ENCODE data around the gene SURF4. TPM values are rescaled to one million over a fixed set of nuclear protein-coding genes. Genes with fewer than 3 reads are reported as not detected.
A peak's percentile ranks its signal among the peaks of the same experiment; 100 is the strongest.

SURF4 gene
- 100 to 1,000 TPM in 3 of 4 donors, 10 to 100 TPM in 1; 84.1 to 285 (median 170) TPM for polyA plus RNA-seq
- long read RNA-seq, donor 1, transcript SURF4-202 (6 exons, 2,984 nt) = major isoform, 113 of 135 reads
- long read RNA-seq, donor 1, partial matches to known transcripts = 22 of 135 reads
- long read RNA-seq, donor 1, other reads (novel, unspliced or antisense) = 0 of 135 reads
- long read RNA-seq, donor 2, transcript SURF4-202 (6 exons, 2,984 nt) = major isoform, 51 of 51 reads
- long read RNA-seq, donor 2, partial matches to known transcripts = 0 of 51 reads
- long read RNA-seq, donor 2, other reads (novel, unspliced or antisense) = 0 of 51 reads
- long read RNA-seq, donor 3, transcript SURF4-202 (6 exons, 2,984 nt) = major isoform, 37 of 42 reads
- long read RNA-seq, donor 3, partial matches to known transcripts = 5 of 42 reads
- long read RNA-seq, donor 3, other reads (novel, unspliced or antisense) = 0 of 42 reads
- long read RNA-seq, donor 4, partial matches to known transcripts = 0 of 4 reads
- long read RNA-seq, donor 4, other reads (novel, unspliced or antisense) = 0 of 4 reads
- long read RNA-seq, donor 5, transcript SURF4-202 (6 exons, 2,984 nt) = major isoform, 19 of 24 reads
- long read RNA-seq, donor 5, partial matches to known transcripts = 5 of 24 reads
- long read RNA-seq, donor 5, other reads (novel, unspliced or antisense) = 0 of 24 reads
- long read RNA-seq, donor 6, transcript SURF4-202 (6 exons, 2,984 nt) = major isoform, 73 of 85 reads
- long read RNA-seq, donor 6, partial matches to known transcripts = 11 of 85 reads
- long read RNA-seq, donor 6, other reads (novel, unspliced or antisense) = 0 of 85 reads
- long read RNA-seq, donor 7 = 0 reads
- long read RNA-seq, donor 8, partial matches to known transcripts = 0 of 3 reads
- long read RNA-seq, donor 8, other reads (novel, unspliced or antisense) = 0 of 3 reads
- long read RNA-seq, donor 9, transcript SURF4-202 (6 exons, 2,984 nt) = major isoform, 9 of 9 reads
- long read RNA-seq, donor 9, partial matches to known transcripts = 0 of 9 reads
- long read RNA-seq, donor 9, other reads (novel, unspliced or antisense) = 0 of 9 reads
- long read RNA-seq, donor 10, transcript SURF4-202 (6 exons, 2,984 nt) = major isoform, 70 of 75 reads
- long read RNA-seq, donor 10, partial matches to known transcripts = 5 of 75 reads
- long read RNA-seq, donor 10, other reads (novel, unspliced or antisense) = 0 of 75 reads

DNA sequence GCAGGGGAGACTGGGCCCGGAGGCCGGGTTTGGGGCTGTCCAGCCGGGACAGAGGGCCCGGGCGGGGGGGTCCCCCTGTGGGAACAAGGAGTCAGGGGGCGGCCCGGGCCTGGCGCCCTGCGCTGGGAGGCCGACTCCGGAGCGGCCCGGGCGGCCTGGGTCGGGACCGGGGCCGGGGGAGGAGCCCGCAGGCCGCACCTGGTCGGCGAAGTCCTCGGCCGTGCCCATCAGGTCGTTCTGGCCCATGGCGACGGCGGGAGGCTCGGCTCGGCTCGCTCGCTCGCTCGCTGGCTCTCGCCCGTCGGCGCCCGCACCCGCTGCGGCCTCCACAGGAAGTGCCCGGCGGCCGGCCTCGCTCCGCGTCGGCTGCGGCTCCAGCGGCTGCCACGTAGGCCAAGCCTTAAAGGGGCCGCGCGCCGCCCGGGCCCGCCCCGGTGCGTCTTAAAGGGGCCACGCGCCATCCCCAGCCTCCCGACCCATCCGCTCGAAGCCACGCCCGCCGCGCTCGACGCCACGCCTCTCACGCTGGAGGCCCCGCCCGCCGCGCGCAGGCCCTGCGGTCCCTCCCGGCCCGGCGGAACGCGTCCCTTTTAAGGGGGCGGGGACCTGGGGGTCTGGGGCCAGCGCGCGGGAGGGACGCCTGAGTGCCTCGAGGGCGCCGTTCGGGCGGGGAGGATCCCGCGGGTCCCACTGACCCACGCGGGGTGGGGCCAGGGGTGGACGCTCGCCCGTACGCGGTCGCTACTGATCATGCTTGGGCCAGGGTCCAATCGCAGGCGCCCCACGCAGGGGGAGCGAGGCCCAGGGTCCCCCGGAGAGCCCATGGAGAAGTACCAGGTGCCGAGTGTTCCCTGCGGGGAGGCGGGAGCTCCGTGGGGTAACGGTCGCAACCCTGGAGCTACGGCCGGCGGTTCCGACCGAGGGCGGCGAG is at the start of gene SURF4, which contains the start of gene STKLD1:
SURF4 (minus strand) TSS at position 337 of the 931 bp plus-strand sequence; CDS start at position 246, 91 bp downstream.
STKLD1 (plus strand) TSS at position 643 of the 931 bp plus-strand sequence; CDS start at position 751, 108 bp downstream.
- Histone ChIP-seq H3K4me3 (ENCODE audit: low read depth in 1 of 3, low read length in 3 of 3) (peak within 1 kb of the TSS; percentile 92 to 100 (median 96)), H3K9me3 (ENCODE audit: control insufficient read depth in 2 of 2, insufficient read depth in 1 of 2, low read depth in 1 of 2, low read length in 1 of 2) (peaks cover 0 to 7% of the 10 kb centered on the region in 2 donors), H3K27me3 (ENCODE audit: control insufficient read depth in 3 of 3, insufficient read depth in 3 of 3, low read length in 3 of 3) (no peaks in the 10 kb centered on the region), H3K36me3 (ENCODE audit: control insufficient read depth in 3 of 3, insufficient read depth in 2 of 3, low read depth in 1 of 3, low read length in 3 of 3) (peaks cover 0 to 26% (median 5%) of the 10 kb centered on the region in 3 donors), H3K4me1 (ENCODE audit: control insufficient read depth in 3 of 3, insufficient read depth in 2 of 3, low read depth in 1 of 3, low read length in 2 of 3) (peaks cover 15 to 40% (median 17%) of the 10 kb centered on the region in 3 donors), H3K27ac (ENCODE audit: low read depth in 1 of 3, low read length in 2 of 3) (peak within 1 kb of the TSS; percentile 99 to 100 (median 99))
- WGBS, 3 donors = 0 to 1% (median 0%) methylated on average over 69 to 120 of the region's 120 CpGs
- DNase-seq (peak; percentile 96 to 99), FAIRE-seq (no peak)

DNA sequence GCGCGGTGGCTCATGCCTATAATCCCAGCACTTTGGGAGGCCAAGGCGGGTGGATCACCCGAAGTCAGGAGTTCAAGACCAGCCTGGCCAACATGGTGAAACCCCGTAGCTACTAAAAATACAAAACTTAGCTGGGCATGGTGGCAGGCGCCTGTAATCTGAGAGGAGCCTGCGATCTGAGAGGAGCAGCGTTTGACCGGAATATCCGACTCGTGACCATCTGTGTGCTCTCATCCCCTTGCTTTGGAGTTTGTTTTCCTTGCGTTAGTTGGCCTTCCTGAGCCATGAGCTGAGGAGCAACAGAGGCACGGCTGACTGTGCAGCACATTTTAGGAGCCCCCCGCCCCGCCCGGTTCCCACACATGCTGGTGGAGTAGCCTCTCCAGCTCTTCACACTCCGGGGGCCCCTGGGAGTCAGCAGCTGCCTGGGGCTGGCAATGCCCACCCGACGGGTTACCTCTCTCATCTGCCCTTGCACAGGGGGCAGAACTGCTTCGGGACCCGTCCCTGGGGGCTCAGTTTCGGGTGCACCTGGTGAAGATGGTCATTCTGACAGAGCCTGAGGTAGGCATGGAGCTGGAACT is 49.3 kb upstream of the SURF4 start:
- no peak overlapping the region for H3K27ac ChIP-seq (ENCODE audit: low read depth in 1 of 3, low read length in 2 of 3)
- H3K27me3 ChIP-seq (ENCODE audit: control insufficient read depth in 3 of 3, insufficient read depth in 3 of 3, low read length in 3 of 3) = peaks cover 2 to 7% (median 4%) of the 10 kb centered on the region in 3 donors
- WGBS, 3 donors = 87 to 91% (median 88%) methylated on average over 22 of the region's 22 CpGs
- H3K9me3 ChIP-seq (ENCODE audit: control insufficient read depth in 2 of 2, insufficient read depth in 1 of 2, low read depth in 1 of 2, low read length in 1 of 2) = no peaks in the 10 kb centered on the region
- no peaks in the 10 kb centered on the region for H3K36me3 ChIP-seq (ENCODE audit: control insufficient read depth in 3 of 3, insufficient read depth in 2 of 3, low read depth in 1 of 3, low read length in 3 of 3)
- FAIRE-seq = no peak
- H3K4me3 ChIP-seq (ENCODE audit: low read depth in 1 of 3, low read length in 3 of 3) = no peak overlapping the region
- peaks cover 0 to 5% (median 4%) of the 10 kb centered on the region in 3 donors for H3K4me1 ChIP-seq (ENCODE audit: control insufficient read depth in 3 of 3, insufficient read depth in 2 of 3, low read depth in 1 of 3, low read length in 2 of 3)
- DNase-seq = no peak

GRCh38 chr9:133424187-133424586 is 48.3 kb upstream of the SURF4 start:
- Histone ChIP-seq H3K9me3 (ENCODE audit: control insufficient read depth in 2 of 2, insufficient read depth in 1 of 2, low read depth in 1 of 2, low read length in 1 of 2) (no peaks in the 10 kb centered on the region), H3K27me3 (ENCODE audit: control insufficient read depth in 3 of 3, insufficient read depth in 3 of 3, low read length in 3 of 3) (peaks cover 0 to 7% (median 4%) of the 10 kb centered on the region in 3 donors), H3K4me1 (ENCODE audit: control insufficient read depth in 3 of 3, insufficient read depth in 2 of 3, low read depth in 1 of 3, low read length in 2 of 3) (peaks cover 2 to 9% (median 4%) of the 10 kb centered on the region in 3 donors), H3K36me3 (ENCODE audit: control insufficient read depth in 3 of 3, insufficient read depth in 2 of 3, low read depth in 1 of 3, low read length in 3 of 3) (no peaks in the 10 kb centered on the region), H3K27ac (ENCODE audit: low read depth in 1 of 3, low read length in 2 of 3) (no peak overlapping the region), H3K4me3 (ENCODE audit: low read depth in 1 of 3, low read length in 3 of 3) (no peak overlapping the region)
- DNase-seq (no peak), FAIRE-seq (no peak)
- 90 to 95% (median 95%) methylated on average over 12 of the region's 12 CpGs for WGBS, 3 donors

DNA sequence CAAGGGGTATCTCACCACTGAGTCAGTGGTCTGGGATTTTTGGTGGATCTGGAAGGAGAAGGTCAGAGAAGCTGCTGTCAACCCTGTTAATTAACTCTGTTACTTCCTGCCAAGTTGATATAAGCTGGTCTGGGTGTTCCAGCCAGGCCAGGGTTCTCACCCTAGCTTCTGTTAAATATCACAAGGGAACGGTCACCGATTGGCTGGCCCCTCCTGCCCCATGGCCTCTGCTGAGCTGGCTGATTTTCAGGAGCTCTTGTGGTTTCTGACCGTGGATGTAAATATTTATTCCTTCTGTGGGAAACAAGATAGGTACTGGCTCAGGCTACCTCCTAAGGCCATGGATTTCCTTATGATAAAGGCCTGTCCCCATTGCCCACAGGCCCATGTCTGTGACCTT is 47.4 kb upstream of the SURF4 start:
- peaks cover 2 to 11% (median 2%) of the 10 kb centered on the region in 3 donors for H3K4me1 ChIP-seq (ENCODE audit: control insufficient read depth in 3 of 3, insufficient read depth in 2 of 3, low read depth in 1 of 3, low read length in 2 of 3)
- FAIRE-seq (no peak), DNase-seq (no peak)
- 61 to 77% (median 68%) methylated on average over 3 of the region's 3 CpGs for WGBS, 3 donors
- H3K27ac ChIP-seq (ENCODE audit: low read depth in 1 of 3, low read length in 2 of 3) = no peak overlapping the region
- H3K27me3 ChIP-seq (ENCODE audit: control insufficient read depth in 3 of 3, insufficient read depth in 3 of 3, low read length in 3 of 3) = peaks cover 0 to 6% (median 4%) of the 10 kb centered on the region in 3 donors
- H3K9me3 ChIP-seq (ENCODE audit: control insufficient read depth in 2 of 2, insufficient read depth in 1 of 2, low read depth in 1 of 2, low read length in 1 of 2) = no peaks in the 10 kb centered on the region
- H3K36me3 ChIP-seq (ENCODE audit: control insufficient read depth in 3 of 3, insufficient read depth in 2 of 3, low read depth in 1 of 3, low read length in 3 of 3) = no peaks in the 10 kb centered on the region
- no peak overlapping the region for H3K4me3 ChIP-seq (ENCODE audit: low read depth in 1 of 3, low read length in 3 of 3)

DNA sequence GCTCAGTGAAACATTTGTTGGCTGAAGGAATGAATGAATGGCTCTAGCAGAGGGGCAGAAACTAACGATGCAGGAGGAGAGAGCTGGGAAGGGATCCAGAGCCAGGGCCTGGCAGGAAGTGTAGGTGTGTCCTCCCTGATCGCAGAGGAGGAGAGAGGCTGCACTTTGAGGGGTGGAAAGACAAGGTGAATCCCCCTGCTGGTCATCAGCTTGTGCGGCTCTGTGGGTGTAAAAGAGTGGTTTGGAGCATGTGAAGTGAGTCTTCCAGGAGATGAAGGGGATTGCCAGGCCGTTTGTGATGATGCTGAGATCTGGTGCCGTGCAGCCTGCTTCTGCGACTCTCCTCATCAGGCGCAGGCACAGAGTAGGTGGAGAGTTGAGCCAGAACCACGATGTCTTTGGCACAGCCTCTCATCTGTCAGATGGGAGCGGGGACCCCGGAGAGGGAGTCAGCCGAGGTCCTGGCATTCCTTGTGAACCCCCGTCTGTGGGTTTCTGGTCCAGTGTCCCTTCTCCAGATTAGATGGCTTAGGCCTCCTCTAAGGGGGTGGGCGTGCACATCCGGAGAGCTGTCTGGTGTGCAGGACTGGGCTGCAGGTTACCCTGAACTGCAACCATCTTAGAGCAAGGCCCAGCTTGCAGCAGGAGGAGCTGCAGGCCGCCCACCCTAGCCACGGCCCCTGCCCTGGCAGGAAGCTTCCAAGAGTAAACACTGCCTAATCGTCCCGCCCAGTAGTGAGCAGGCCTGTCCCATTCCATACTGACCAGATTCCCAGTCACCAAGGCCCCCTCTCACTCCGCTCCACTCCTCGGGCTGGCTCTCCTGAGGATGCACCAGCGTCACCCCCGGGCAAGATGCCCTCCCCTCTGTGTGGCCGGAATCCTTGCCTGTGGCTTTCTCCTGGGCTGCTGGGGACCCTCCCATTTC is 46.0 kb upstream of the SURF4 start, which contains the start of gene ADAMTS13:
ADAMTS13 (plus strand) TSS at position 753 of the 928 bp plus-strand sequence; CDS start at position 830, 77 bp downstream.
- no peaks in the 10 kb centered on the region for H3K9me3 ChIP-seq (ENCODE audit: control insufficient read depth in 2 of 2, insufficient read depth in 1 of 2, low read depth in 1 of 2, low read length in 1 of 2)
- no peak for DNase-seq
- H3K27me3 ChIP-seq (ENCODE audit: control insufficient read depth in 3 of 3, insufficient read depth in 3 of 3, low read length in 3 of 3) = no peaks in the 10 kb centered on the region
- H3K4me1 ChIP-seq (ENCODE audit: control insufficient read depth in 3 of 3, insufficient read depth in 2 of 3, low read depth in 1 of 3, low read length in 2 of 3) = peaks cover 0 to 9% (median 2%) of the 10 kb centered on the region in 3 donors
- no peak for FAIRE-seq
- H3K4me3 ChIP-seq (ENCODE audit: low read depth in 1 of 3, low read length in 3 of 3) = no peak within 1 kb of the TSS
- H3K36me3 ChIP-seq (ENCODE audit: control insufficient read depth in 3 of 3, insufficient read depth in 2 of 3, low read depth in 1 of 3, low read length in 3 of 3) = no peaks in the 10 kb centered on the region
- H3K27ac ChIP-seq (ENCODE audit: low read depth in 1 of 3, low read length in 2 of 3) = peak within 1 kb of the TSS in 1 of 3 donors; percentile 27
- 59 to 76% (median 74%) methylated on average over 23 of the region's 23 CpGs for WGBS, 3 donors

DNA sequence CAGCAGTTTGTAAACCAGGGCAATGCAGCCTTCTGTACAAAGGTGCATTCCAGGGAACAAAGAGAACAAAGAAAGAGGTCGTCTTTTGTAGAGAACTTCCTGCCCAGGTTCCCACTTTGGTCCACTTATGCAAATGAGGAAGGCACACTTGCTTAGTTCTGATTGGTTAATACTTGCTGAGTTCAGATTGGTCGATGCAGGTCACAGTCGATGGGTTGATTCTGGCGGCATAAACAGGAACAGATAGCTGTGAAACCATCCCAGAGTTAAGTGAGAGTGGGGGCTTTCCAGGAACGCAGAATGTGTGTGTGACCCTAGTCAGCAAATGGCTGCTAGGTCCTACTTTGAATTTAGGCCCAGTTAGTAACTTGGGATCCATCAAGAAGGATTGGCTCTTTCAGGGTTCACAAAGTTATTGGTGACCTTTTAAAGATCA is 44.5 kb upstream of the SURF4 start:
- Histone ChIP-seq H3K9me3 (ENCODE audit: control insufficient read depth in 2 of 2, insufficient read depth in 1 of 2, low read depth in 1 of 2, low read length in 1 of 2) (no peaks in the 10 kb centered on the region), H3K4me3 (ENCODE audit: low read depth in 1 of 3, low read length in 3 of 3) (no peak overlapping the region), H3K27ac (ENCODE audit: low read depth in 1 of 3, low read length in 2 of 3) (no peak overlapping the region), H3K4me1 (ENCODE audit: control insufficient read depth in 3 of 3, insufficient read depth in 2 of 3, low read depth in 1 of 3, low read length in 2 of 3) (peaks cover 0 to 14% (median 4%) of the 10 kb centered on the region in 3 donors), H3K27me3 (ENCODE audit: control insufficient read depth in 3 of 3, insufficient read depth in 3 of 3, low read length in 3 of 3) (no peaks in the 10 kb centered on the region), H3K36me3 (ENCODE audit: control insufficient read depth in 3 of 3, insufficient read depth in 2 of 3, low read depth in 1 of 3, low read length in 3 of 3) (peaks cover 0 to 11% (median 0%) of the 10 kb centered on the region in 3 donors)
- DNase-seq (no peak), FAIRE-seq (no peak)
- 51 to 72% (median 59%) methylated on average over 5 of the region's 5 CpGs for WGBS, 3 donors
